RWPE1 (cell line): ENCODE results near the gene ZNHIT6.

Source experiments
- CTCF ChIA-PET: fragments of 350-600 bp; sonication (Branson Sonifier 250); formaldehyde crosslinking; extraction: SDS; loops from one replicate; lab custom pipeline; 2021; lab: Yijun Ruan, JAX
- POLR2A ChIA-PET: fragments of 400-600 bp; formaldehyde crosslinking; extraction: SDS; loops from one replicate; lab custom pipeline; 2020; ENCODE audit warnings: antibody characterized with exemption; ENCODE audit not compliant: low non-redundant PET; lab: Yijun Ruan, JAX
- DNase-seq: peaks from one replicate; pipeline ENCODE4 v3.0.0; 2012; ENCODE audit warnings: low spot score
- H3K27ac ChIP-seq: fragments of 450-650 bp; 2 replicates; pipeline ENCODE4 v1.5.1; 2017
- TF ChIP-seq, protein P1 (sequence below): fragments of 450-650 bp; conservative IDR thresholded peaks from 2 replicates; pipeline ENCODE4 v1.5.1; 2017; ENCODE audit warnings: low read depth, mild to moderate bottlenecking

ZNHIT6 gene

DNA sequence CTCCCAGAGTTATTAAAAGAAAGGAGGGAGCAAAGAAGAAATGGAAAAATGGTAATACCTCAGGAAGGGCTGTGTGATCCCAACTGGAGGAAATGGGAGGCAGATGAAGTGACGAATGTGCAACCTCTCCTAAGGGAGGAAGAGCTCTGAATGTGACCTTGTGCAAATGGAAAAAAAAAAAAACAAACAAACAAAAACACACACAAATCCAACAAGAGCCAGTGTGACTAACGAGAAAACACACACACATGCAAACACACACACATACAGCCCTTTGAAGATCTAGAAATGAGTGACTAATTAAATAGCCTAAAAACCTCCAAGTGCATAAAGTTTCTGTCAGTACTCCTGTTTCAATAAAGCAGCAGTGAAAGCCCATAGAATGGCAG is 78.7 kb downstream of the ZNHIT6 start:
- TF ChIP-seq, protein P1, sequence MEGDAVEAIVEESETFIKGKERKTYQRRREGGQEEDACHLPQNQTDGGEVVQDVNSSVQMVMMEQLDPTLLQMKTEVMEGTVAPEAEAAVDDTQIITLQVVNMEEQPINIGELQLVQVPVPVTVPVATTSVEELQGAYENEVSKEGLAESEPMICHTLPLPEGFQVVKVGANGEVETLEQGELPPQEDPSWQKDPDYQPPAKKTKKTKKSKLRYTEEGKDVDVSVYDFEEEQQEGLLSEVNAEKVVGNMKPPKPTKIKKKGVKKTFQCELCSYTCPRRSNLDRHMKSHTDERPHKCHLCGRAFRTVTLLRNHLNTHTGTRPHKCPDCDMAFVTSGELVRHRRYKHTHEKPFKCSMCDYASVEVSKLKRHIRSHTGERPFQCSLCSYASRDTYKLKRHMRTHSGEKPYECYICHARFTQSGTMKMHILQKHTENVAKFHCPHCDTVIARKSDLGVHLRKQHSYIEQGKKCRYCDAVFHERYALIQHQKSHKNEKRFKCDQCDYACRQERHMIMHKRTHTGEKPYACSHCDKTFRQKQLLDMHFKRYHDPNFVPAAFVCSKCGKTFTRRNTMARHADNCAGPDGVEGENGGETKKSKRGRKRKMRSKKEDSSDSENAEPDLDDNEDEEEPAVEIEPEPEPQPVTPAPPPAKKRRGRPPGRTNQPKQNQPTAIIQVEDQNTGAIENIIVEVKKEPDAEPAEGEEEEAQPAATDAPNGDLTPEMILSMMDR: no peak
- CTCF ChIA-PET: interaction anchor here (0.6 to 0.7 kb wide), 3 partner anchors 9 to 64 kb away, joined by 3 read pairs; no protein-coding TSS in a partner anchor
- peak overlapping the region; percentile 81 for H3K27ac ChIP-seq
- POLR2A ChIA-PET: no interaction called here
- no peak for DNase-seq

DNA sequence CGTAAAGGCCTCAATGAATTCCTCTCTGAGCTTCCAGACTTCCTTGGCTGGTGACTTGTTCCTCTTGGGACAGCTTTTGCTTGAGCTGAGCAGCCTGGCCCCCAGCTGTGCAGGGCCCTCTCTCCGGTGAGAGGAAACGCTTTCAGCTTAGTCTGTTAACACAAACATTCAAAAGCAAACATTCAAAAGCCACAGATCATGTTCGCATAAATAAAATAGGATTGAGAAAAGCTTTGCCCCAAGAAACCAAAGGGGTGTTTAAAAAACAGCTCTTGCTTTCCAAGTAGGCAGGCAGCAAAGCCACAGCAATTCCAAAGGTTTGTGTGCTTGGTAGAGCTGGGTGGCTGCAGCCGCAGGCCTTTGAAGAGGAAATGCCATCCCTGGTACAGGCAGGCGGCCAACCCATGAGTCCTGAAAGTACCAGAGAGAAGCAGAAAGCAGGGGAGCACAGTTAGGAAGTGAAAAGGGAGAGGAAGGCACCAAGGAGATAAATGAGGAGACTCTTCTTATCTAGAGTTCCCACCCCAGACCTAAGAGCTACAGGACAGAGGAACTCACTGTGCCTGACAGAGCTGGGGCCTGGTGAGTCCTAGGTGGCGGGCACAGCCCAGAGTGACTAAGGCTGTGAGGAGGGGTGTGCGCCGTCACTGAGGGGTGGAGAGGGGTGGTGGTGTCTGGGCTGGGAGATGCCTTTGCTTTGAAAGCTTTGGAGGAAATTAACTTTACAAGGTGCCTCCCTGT is 79.3 kb downstream of the ZNHIT6 start:
- no peak for DNase-seq

DNA sequence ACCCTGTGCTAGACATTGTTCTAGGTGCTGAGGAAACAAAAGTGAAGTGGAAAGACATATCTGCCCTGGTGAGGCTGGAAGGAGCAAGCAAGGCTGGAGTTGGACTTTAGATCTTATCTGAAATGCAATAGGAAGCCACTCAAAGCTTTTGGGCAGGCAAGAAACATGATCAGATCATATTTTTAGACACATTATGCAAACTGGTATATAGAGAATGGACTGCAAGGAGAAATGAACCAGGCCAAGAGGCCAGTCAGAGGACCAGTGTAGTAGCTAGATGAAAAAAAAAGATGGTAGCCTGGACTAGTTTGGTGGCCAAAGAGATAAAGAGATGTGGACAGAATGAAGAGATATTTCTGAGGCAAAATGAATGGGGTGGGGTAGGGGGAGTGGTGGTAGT is 81.4 kb downstream of the ZNHIT6 start:
- ChIA-PET CTCF (no interaction called here), POLR2A (no interaction called here)
- TF ChIP-seq, protein P1: no peak
- H3K27ac ChIP-seq: no peak overlapping the region
- DNase-seq: no peak

More for the DNA sequence above, 79.3 kb downstream of the ZNHIT6 start:
- TF ChIP-seq, protein P1: no peak
- H3K27ac ChIP-seq: peak overlapping the region; percentile 81
- CTCF ChIA-PET: interaction anchor here (0.6 to 0.7 kb wide), 2 partner anchors 8 to 64 kb away, joined by 3 read pairs; no protein-coding TSS in a partner anchor
- POLR2A ChIA-PET: no interaction called here

DNA sequence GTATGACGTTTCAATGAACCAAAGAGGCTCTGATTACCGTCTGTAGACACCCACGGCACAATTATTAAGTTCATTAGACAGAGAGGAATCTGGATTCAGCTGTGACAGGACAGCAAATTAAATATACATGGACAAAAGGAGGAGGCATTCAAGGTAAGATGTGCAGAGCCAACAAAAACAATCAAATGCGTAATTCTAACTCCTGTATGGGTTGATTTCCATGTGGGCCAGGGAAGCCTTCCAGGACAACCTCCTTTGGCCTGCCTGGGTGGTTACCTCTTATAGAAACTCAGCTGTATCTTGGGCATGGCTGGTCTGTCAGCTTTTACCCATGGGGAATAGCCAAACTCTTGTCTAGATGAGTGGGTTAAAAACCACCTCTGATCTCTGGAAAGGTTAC is 83.9 kb downstream of the ZNHIT6 start:
- H3K27ac ChIP-seq: no peak overlapping the region
- no peak for DNase-seq
- ChIA-PET CTCF (no interaction called here), POLR2A (no interaction called here)
- TF ChIP-seq, protein P1: no peak

DNA sequence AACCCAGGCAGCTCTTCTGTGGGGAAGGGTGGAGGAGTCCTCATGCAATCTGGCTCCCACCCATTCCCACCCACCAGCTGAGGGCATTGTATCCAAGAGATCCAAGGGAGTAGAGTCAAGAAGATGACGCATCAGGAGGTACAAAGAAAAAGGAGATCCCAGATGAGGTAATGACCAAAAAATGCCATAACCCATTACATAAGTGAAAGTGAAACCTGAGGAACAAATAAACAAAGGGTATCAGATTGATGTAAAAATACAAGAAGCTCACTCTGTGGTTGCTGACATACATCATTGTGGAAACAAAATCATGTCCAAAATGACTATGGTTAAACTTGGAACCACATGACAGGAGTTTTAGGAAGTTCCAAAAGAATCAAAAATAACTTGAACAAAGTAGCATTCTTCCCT is 85.2 kb downstream of the ZNHIT6 start:
- POLR2A ChIA-PET: no interaction called here
- CTCF ChIA-PET: interaction anchor here (0.6 to 0.7 kb wide), 2 partner anchors 31 to 206 kb away, joined by 3 read pairs; no protein-coding TSS in a partner anchor

DNA sequence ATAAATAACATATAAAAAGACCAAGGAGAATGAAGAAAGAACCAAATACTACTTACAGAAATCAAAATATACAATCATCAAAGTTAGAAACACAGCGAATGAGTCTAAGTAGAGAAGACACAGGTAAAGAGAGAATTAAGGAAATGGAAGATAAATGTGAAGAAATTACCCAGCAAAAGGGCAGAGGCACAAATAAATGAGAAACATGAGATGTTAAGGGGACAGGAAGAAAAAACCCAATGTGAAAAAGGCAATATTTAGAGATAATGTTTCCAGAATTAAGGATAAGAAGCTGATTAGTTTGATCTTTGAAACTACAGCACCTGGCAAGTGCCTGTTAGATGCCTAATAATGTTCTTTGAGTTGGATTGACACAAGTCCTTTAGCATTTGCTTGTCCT is 86.8 kb downstream of the ZNHIT6 start:
- CTCF ChIA-PET: no interaction called here
- POLR2A ChIA-PET: no interaction called here
- TF ChIP-seq, protein P1: no peak
- DNase-seq: no peak
- H3K27ac ChIP-seq: no peak overlapping the region

More for the DNA sequence above, 85.2 kb downstream of the ZNHIT6 start:
- no peak overlapping the region for H3K27ac ChIP-seq
- TF ChIP-seq, protein P1: no peak
- DNase-seq: peak; percentile 36
